Measurements from ENCODE around the gene CWC25. TPM values are rescaled to one million over a fixed set of nuclear protein-coding genes. Genes with fewer than 3 reads are reported as not detected.
"Not testable (repeated sequence)": the region's sequence is repeated elsewhere in the genome, so short reads cannot be mapped to it uniquely, and the experiment has no call there.

Gene CWC25
- total RNA-seq, 1 donor: 10.4 TPM

GRCh38 chr17:38797158-38797490 is 28.0 kb downstream of the CWC25 start:
- peak overlapping the region; percentile 91 for H3K4me3 ChIP-seq (ENCODE audit: low read depth, low read length)
- no peak for TF ChIP-seq CTCF (IDR thresholded peaks at IDR 0.05; ENCODE audit: insufficient read depth, low read length)
- DNase-seq (ENCODE audit: low read depth): peak; percentile 12

GRCh38 chr17:38796451-38797157 is 28.5 kb downstream of the CWC25 start:
- TF ChIP-seq CTCF (IDR thresholded peaks at IDR 0.05; ENCODE audit: insufficient read depth, low read length): no peak
- peak overlapping the region; percentile 91 for H3K4me3 ChIP-seq (ENCODE audit: low read depth, low read length)
- no peak for DNase-seq (ENCODE audit: low read depth)

GRCh38 chr17:38794221-38794620 is 30.9 kb downstream of the CWC25 start:
- H3K4me3 ChIP-seq (ENCODE audit: low read depth, low read length): no peak overlapping the region
- no peak for TF ChIP-seq CTCF (IDR thresholded peaks at IDR 0.05; ENCODE audit: insufficient read depth, low read length)
- no peak for DNase-seq (ENCODE audit: low read depth)

- DNase-seq (ENCODE audit: low read depth): no peak
- TF ChIP-seq CTCF (IDR thresholded peaks at IDR 0.05; ENCODE audit: insufficient read depth, low read length): no peak
- no peak overlapping the region for H3K4me3 ChIP-seq (ENCODE audit: low read depth, low read length)
These were observed 34.0 kb downstream of the CWC25 start for GRCh38 chr17:38791162-38791561.

- not testable (repeated sequence) for H3K4me3 ChIP-seq (ENCODE audit: low read depth, low read length); DNase-seq (ENCODE audit: low read depth)
These were observed 34.9 kb downstream of the CWC25 start for GRCh38 chr17:38790148-38790707.

- DNase-seq (ENCODE audit: low read depth): no peak
- no peak overlapping the region for H3K4me3 ChIP-seq (ENCODE audit: low read depth, low read length)
- no peak for TF ChIP-seq CTCF (IDR thresholded peaks at IDR 0.05; ENCODE audit: insufficient read depth, low read length)
These were observed 35.9 kb downstream of the CWC25 start for GRCh38 chr17:38789185-38789584.

GRCh38 chr17:38787999-38788398 is 37.1 kb downstream of the CWC25 start:
- DNase-seq (ENCODE audit: low read depth); H3K4me3 ChIP-seq (ENCODE audit: low read depth, low read length): not testable (repeated sequence)

- no peak for DNase-seq (ENCODE audit: low read depth)
- H3K4me3 ChIP-seq (ENCODE audit: low read depth, low read length): no peak overlapping the region
- no peak for TF ChIP-seq CTCF (IDR thresholded peaks at IDR 0.05; ENCODE audit: insufficient read depth, low read length)
These were observed 38.7 kb downstream of the CWC25 start for GRCh38 chr17:38786372-38786771.

Measured in fibroblast of the aortic adventitia (primary cell).